HG03280 (cell line): Measurements from ENCODE around the gene ERFE.
A peak's percentile ranks its signal among the peaks of the same experiment; 100 is the strongest.
"Not testable (repeated sequence)": the region's sequence is repeated elsewhere in the genome, so short reads cannot be mapped to it uniquely, and the experiment has no call there.

ENCODE experiments used
- ATAC-seq: cut with Tn5 transposase; IDR thresholded peaks from one replicate; pipeline ENCODE4 v1.9.1; 2021; ENCODE audit warnings: mild to moderate bottlenecking, moderate library complexity; ENCODE audit not compliant: unreplicated experiment

ERFE gene

DNA sequence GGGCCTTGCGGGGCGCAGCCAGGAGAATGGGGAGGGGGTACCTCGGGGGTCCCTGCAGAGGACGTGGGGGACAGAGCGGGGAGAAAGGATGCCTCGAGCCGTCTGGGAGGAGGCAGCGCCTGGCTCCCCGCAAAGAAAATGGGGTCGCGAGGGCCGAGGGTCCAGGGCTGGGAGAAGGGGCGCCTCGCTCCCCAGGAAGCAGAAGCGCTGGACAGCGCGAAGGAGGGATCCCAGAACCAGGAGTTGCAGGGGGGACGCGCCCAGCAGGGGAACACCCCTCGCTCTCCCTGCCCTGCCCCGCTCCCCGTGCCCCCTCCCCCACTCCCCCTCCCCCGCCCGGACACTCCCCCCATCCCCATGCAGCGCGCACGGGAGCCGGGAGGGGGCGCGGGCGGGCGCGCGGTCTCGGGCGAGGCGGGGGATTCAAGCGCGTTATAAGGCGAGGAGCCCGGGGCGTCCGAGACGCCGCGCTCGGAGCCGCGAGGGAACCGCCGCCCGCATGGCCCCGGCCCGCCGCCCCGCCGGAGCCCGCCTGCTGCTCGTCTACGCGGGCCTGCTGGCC is at the start of gene ERFE:
Gene ERFE (plus strand): TSS at position 462 of the 562 bp plus-strand sequence. CDS start 38 bp downstream, at position 500.
- peak; percentile 48 for ATAC-seq

- no peak for ATAC-seq
These were observed 45.2 kb upstream of the ERFE start for GRCh38 chr2:238113611-238114010.

GRCh38 chr2:238114331-238114841 is 44.4 kb upstream of the ERFE start:
- ATAC-seq: no peak

GRCh38 chr2:238114851-238115660 is 43.7 kb upstream of the ERFE start:
- no peak for ATAC-seq

- ATAC-seq: not testable (repeated sequence)
These were observed 43.1 kb upstream of the ERFE start for GRCh38 chr2:238115709-238116108.

- ATAC-seq: no peak
These were observed 42.2 kb upstream of the ERFE start for GRCh38 chr2:238116298-238117198.

- ATAC-seq: no peak
These were observed 41.3 kb upstream of the ERFE start for GRCh38 chr2:238117199-238118154.

- ATAC-seq: no peak
These were observed 38.9 kb upstream of the ERFE start for GRCh38 chr2:238119756-238120462.

DNA sequence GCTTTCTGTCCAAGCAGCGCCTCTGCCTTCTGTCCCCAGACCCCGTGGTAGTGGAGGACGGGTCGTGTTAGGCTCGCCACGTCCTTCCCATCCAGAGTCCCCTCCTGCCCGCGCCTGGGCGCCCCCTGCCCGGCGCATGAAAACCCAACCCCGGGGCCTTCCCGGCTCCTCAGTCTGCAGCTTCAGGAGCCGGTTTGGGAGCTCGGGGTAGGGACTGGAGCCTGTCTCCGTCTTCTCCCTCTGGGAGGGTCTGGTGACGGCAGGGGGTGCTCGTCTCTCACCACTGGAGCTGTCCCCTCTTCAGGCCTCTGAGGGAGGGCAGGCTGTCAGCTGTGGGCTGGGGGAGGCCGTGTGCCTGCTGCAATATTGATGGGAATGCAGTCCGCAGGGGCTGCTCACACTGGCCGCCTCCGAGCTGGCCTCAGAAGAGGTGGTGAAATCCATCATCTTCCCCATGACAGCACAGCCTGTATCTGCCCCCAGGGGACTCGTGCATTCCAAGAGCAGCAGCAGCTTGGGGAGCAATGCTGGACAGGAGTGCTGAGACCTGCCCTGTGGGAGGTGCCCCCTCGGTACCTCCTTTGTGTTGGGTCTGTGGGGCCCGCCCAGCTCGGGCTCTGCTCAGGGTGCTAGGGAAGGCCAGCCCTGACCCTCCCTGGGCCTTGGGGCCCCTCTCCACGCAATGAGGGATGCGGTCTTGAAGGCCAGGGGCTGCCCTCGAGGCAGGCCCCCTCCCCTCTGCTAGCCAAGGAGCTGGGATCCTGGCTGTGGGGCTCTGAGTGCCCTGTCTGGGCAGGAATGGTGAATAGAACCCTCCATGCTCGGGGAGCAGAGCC is 38.1 kb upstream of the ERFE start:
- ATAC-seq: no peak

- no peak for ATAC-seq
These were observed 37.1 kb upstream of the ERFE start for GRCh38 chr2:238121511-238122286.

DNA sequence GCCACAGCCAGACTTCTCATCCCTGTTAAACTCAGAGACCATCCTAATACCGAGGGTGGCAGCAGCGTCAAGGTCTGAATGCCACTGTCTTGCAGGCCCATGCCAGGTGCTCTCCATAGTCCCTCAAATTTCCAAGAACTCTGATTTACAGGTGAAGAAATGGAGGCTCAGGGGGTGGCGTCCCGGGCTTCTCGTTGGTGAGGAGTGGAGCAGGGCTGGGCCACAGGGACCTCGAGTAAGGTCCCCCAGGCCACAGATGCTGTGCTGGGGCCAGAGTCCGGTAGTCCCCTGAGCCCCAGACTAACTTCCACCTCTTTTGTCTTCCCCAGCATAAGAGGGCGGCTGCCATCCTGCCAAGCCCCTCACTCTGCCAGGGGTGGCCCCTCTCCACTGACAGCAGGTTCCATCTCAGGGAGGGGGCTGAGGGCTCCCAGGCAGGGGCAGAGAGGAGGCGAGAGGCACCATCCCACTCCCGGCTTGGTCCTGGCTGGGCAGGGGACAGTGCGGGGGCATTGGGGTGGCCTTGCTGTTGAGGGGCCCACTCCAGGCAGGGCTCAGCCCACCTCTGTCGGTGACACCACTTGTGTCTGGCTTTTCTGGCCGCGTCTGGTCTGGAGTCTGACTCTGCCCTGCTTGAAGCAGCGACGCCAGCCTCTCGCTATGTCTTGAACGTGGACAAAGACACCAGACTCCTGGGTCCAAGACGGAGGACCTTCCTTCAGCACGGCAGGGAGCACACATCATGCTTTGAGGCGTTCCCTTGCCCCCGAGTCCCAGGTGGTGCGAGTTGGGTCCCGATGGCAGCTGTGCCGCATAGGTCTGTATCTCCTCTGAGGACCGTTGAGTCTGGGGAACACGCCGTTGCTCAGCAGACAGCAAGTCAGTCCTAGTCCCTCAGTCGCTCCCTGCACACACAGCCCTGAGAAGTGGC is 36.2 kb upstream of the ERFE start:
- ATAC-seq: no peak

- no peak for ATAC-seq
These were observed 35.4 kb upstream of the ERFE start for GRCh38 chr2:238123218-238123971.

GRCh38 chr2:238123991-238124470 is 34.7 kb upstream of the ERFE start:
- ATAC-seq: no peak

GRCh38 chr2:238124488-238125126 is 34.2 kb upstream of the ERFE start:
- no peak for ATAC-seq

DNA sequence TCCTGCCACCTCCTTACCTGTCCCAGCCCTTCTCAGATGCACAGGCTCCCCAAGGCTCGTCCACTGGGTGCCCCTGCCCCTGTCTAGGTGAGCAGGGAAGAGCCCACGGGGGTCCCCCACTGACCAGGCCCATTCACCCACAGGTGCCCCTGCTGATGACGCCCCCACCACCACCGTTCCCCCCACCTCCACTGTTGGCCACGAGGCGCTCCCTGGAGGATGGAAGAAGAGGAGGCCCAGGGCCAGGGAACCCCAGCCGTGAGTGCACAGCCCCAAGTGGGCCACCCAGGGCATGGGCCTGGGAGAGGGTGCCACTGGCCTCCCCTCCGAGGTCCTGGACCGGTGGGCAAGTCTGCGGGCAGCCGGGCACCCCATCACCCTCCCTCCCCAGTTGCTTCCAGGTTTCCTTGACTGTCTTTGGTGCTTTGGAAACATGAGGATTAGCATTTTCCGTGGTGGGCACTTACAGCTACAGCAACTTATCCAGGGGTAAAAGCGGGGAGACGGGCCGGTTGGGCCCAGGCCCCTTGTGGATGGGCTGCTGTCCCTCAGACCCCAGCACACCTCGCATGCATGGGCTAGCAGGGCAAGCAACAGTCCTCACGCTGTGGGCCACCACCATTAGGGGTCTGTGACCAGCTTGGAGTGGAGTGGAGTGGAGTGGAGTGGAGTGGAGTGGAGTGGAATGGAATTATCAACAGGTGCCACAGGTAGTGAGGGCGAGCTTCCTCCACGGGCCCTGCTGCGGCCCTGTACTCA is 33.5 kb upstream of the ERFE start:
- no peak for ATAC-seq
